HepG2 (cell line): ENCODE results near the gene C12orf56. TPM values are rescaled to one million over a fixed set of nuclear protein-coding genes. Genes with fewer than 3 reads are reported as not detected.
A peak's percentile ranks its signal among the peaks of the same experiment; 100 is the strongest.

Source experiments
- ATAC-seq: fragments of 200-7000 bp; cut with Tn5 transposase; 3 replicates; pipeline ENCODE4 v1.9.1; 2020; ENCODE audit warnings: mild to moderate bottlenecking, moderate library complexity
- BruUV-seq: library from RNA; stranded (reverse); fragments of 400-500 nt; replicated peaks from 2 replicates; lab custom pipeline; 2021; lab: Mats Ljungman, UMichigan
- CTCF ChIA-PET: fragments of 300-600 bp; formaldehyde crosslinking; extraction: SDS; loops from one replicate; lab custom pipeline; 2021; ENCODE audit warnings: low total read pairs, inconsistent platforms, low intra/inter-chr PET ratio; lab: Yijun Ruan, JAX
- POLR2A ChIA-PET: fragments of 350-600 bp; sonication (Branson Sonifier 250); formaldehyde crosslinking; loops from one replicate; lab custom pipeline; 2020; ENCODE audit warnings: antibody characterized with exemption, inconsistent platforms; lab: Yijun Ruan, JAX
- DNase-seq: peaks from one replicate; pipeline ENCODE4 v3.0.0-alpha.2; 2015; ENCODE audit warnings: low spot score
- FAIRE-seq: peaks from 3 replicates; lab custom pipeline; 2011; peaks lifted over from hg19 to GRCh38; lab: Jason Lieb, UNC
- H2AFZ ChIP-seq: one replicate; pipeline ENCODE4 v1.6.1; 2011; ENCODE audit warnings: low read length, inconsistent platforms
- H3K27ac ChIP-seq: fragments of 300-600 bp; 3 replicates; pipeline ENCODE4 v1.8.0; 2011; ENCODE audit warnings: mixed run types, mild to moderate bottlenecking, mixed read lengths, low read length, inconsistent platforms; ENCODE audit not compliant: insufficient read depth; ENCODE audit errors: extremely low read length
- H3K27me3 ChIP-seq, 2 experiments: fragments of 200-600 bp in 1 of 2; 2 replicates in 1 of 2; 3 replicates in 1 of 2; pipeline versions ENCODE4 v1.6.0 to v1.8.0; 2011; ENCODE audit warnings: low read length in 2 of 2, mild to moderate bottlenecking in 2 of 2, moderate library complexity in 2 of 2, inconsistent platforms in 1 of 2; ENCODE audit not compliant: insufficient read depth in 2 of 2, control insufficient read depth in 1 of 2
- H3K36me3 ChIP-seq, 2 experiments: fragments of 200-600 bp in 1 of 2; replicated peaks in 1 of 2; 2 replicates in 1 of 2; 3 replicates in 1 of 2; pipeline versions ENCODE4 v1.5.1 to v1.8.0; 2011; ENCODE audit warnings: low read length in 2 of 2, inconsistent platforms in 1 of 2; ENCODE audit not compliant: insufficient read depth in 2 of 2, control insufficient read depth in 1 of 2
- H3K4me1 ChIP-seq: 2 replicates; pipeline ENCODE4 v1.5.1; 2012; ENCODE audit warnings: low read length, inconsistent platforms; ENCODE audit not compliant: insufficient read depth
- H3K4me2 ChIP-seq: 2 replicates; pipeline ENCODE4 v1.6.0; 2011; ENCODE audit warnings: low read depth, low read length, inconsistent platforms
- H3K4me3 ChIP-seq, 3 experiments: fragments of 200-600 bp in 1 of 3; sonication (generic), shearing (Covaris generic) in 1 of 3; replicated peaks in 1 of 3; 2 replicates each; pipeline ENCODE4 v1.5.1; 2011 to 2016; ENCODE audit warnings: low read length in 3 of 3, inconsistent platforms in 2 of 3, low read depth in 2 of 3, mild to moderate bottlenecking in 2 of 3, control low read depth in 1 of 3, mixed read lengths in 1 of 3; ENCODE audit not compliant: insufficient read depth in 1 of 3
- H3K79me2 ChIP-seq: one replicate; pipeline ENCODE4 v1.6.1; 2011; ENCODE audit warnings: low read length, inconsistent platforms; ENCODE audit not compliant: insufficient read depth
- H3K9ac ChIP-seq: 2 replicates; pipeline ENCODE4 v1.6.0; 2011; ENCODE audit warnings: mild to moderate bottlenecking, low read depth, low read length, inconsistent platforms; ENCODE audit not compliant: insufficient read depth
- H3K9me3 ChIP-seq: 2 replicates; pipeline ENCODE4 v1.5.1; 2012; ENCODE audit warnings: mild to moderate bottlenecking, low read length
- H4K20me1 ChIP-seq: 2 replicates; pipeline ENCODE4 v1.6.0; 2011; ENCODE audit warnings: inconsistent platforms, mild to moderate bottlenecking, low read length, moderate library complexity; ENCODE audit not compliant: insufficient read depth
- IKZF4 ChIP-seq: sonication (generic); formaldehyde crosslinking; IDR thresholded peaks from 2 replicates; pipeline ENCODE4 v1.5.1; 2020; ENCODE audit warnings: borderline replicate concordance, mild to moderate bottlenecking, low read depth, missing genetic modification reagents; ENCODE audit errors: not compliant biosample characterization
- JUNB ChIP-seq: sonication (generic); formaldehyde crosslinking; IDR thresholded peaks from 2 replicates; pipeline ENCODE4 v1.8.0; 2022; ENCODE audit warnings: missing genetic modification reagents, mild to moderate bottlenecking, borderline replicate concordance
- MTA3 ChIP-seq: sonication (generic); formaldehyde crosslinking; IDR thresholded peaks from 2 replicates; pipeline ENCODE4 v1.4.0; 2020; ENCODE audit warnings: missing genetic modification reagents
- NPAS2 ChIP-seq: sonication (generic); formaldehyde crosslinking; IDR thresholded peaks from 2 replicates; pipeline ENCODE4 v1.8.0; 2022; ENCODE audit warnings: mild to moderate bottlenecking, missing genetic modification reagents, borderline replicate concordance
- RBAK ChIP-seq: sonication (generic); formaldehyde crosslinking; IDR thresholded peaks from 2 replicates; pipeline ENCODE4 v1.5.1; 2020; ENCODE audit warnings: mild to moderate bottlenecking, missing genetic modification reagents
- SMAD9 ChIP-seq: sonication (generic); formaldehyde crosslinking; IDR thresholded peaks from 2 replicates; pipeline ENCODE4 v1.5.1; 2020; ENCODE audit warnings: mild to moderate bottlenecking, missing genetic modification reagents
- TEAD3 ChIP-seq: optimal IDR thresholded peaks from 2 replicates; pipeline ENCODE3; 2016; ENCODE audit warnings: borderline replicate concordance
- ZNF121 ChIP-seq: sonication (generic); formaldehyde crosslinking; IDR thresholded peaks from 2 replicates; pipeline ENCODE4 v1.5.0; 2020; ENCODE audit warnings: mild to moderate bottlenecking, missing genetic modification reagents
- ZNF543 ChIP-seq: sonication (generic); formaldehyde crosslinking; IDR thresholded peaks from 2 replicates; pipeline ENCODE4 v1.4.0; 2020; ENCODE audit warnings: mild to moderate bottlenecking, missing genetic modification reagents
- ZNF567 ChIP-seq: sonication (generic); formaldehyde crosslinking; IDR thresholded peaks from 2 replicates; pipeline ENCODE4 v1.8.1; 2023; ENCODE audit warnings: mild to moderate bottlenecking, missing genetic modification reagents, borderline replicate concordance
- WGBS: methylation state at CpG from one replicate; pipeline ENCODE4 v1.1.6; 2017; ENCODE audit warnings: low lambda C conversion rate; 5-methylcytosine and 5-hydroxymethylcytosine counted together
- in situ Hi-C: cut with HindIII; loops from 2 replicates; pipeline ENCODE4 v1.10.0; 2017; ENCODE audit warnings: low pct_unique_long_range_greater_than_20kb; ENCODE audit not compliant: extremely low pct_ligation_motif_present
- intact Hi-C: fragments of 100-400 bp; cut with micrococcal nuclease; formaldehyde crosslinking; loops from one replicate; pipeline ENCODE4 v1.10.0; 2022; ENCODE audit not compliant: unreplicated experiment
- polyA plus RNA-seq, 8 experiments: library from polyadenylated mRNA; depleted of rRNA in 3 of 8; stranded (reverse) in 7 of 8; unstranded in 1 of 8; fragments of >200 nt; fragmentation: Illumina TruSeq in 4 of 8; extraction: Trizol in 4 of 8; gene quantifications; 2 replicates each; pipeline versions ENCODE4 v1.2.1 to v1.2.3, GENCODE V29; 2011 to 2016; ENCODE audit warnings: low read depth in 4 of 8, missing spikeins in 1 of 8, mixed read lengths in 1 of 8; ENCODE audit not compliant: insufficient read depth in 1 of 8
- total RNA-seq, 5 experiments: library from RNA; depleted of rRNA; stranded (reverse); fragments of >200 nt; fragmentation: Illumina TruSeq; extraction: Trizol; gene quantifications; 2 replicates each; pipeline ENCODE4 v1.2.3, GENCODE V29; 2016; ENCODE audit warnings: low read depth in 1 of 5

Gene C12orf56
- total and polyA plus RNA-seq, 2 of the 13 experiments (the other 11 are each of a cell fraction or from before 2014, with no cell fraction given): 0.07 TPM; not detected in 1

DNA sequence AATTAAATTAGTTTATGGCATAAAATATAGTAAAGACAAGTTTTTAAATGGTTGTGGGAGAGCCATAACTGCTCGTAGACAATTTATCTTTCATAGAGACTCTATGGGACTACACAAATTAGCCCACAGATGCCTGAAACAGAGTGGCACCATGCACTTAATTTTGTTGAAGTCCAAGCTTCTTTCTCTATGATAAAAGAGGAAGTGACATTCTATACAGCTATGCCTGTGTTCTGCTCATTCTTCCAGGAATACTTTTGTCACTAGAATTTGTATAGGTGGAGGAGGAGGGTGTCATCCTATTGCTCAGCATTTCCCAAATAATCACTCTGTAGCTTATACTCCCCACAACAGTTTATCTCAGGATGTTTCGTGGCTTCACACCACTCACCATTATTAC is 124.7 kb downstream of the C12orf56 start:
- Histone ChIP-seq H3K27me3 (peaks cover 0 to 12% of the 10 kb centered on the region in 2 experiments; a peak in 2 of 5 replicates), H3K9me3 (no peaks in the 10 kb centered on the region), H4K20me1 (no peaks in the 10 kb centered on the region), H3K79me2 (no peaks in the 10 kb centered on the region), H3K4me1 (no peaks in the 10 kb centered on the region), H3K4me2 (no peak overlapping the region), H3K4me3 (no peak overlapping the region), H2AFZ (no peak overlapping the region), H3K9ac (no peak overlapping the region), H3K36me3 (no peaks in the 10 kb centered on the region), H3K27ac (no peak overlapping the region)
- POLR2A ChIA-PET: no interaction called here
- FAIRE-seq: no peak
- in situ Hi-C loops (no loop called here), intact Hi-C loops (no loop called here)
- no peak for DNase-seq
- TF ChIP-seq NPAS2 (CRISPR knock-in tag): no peak
- TF ChIP-seq SMAD9 (CRISPR knock-in tag): no peak
- no peak for TF ChIP-seq MTA3 (CRISPR knock-in tag)
- no peak for TF ChIP-seq RBAK (CRISPR knock-in tag)
- no peak for TF ChIP-seq ZNF543 (CRISPR knock-in tag)
- TF ChIP-seq JUNB (CRISPR knock-in tag): no peak
- TF ChIP-seq TEAD3 (CRISPR knock-in tag): no peak
- CTCF ChIA-PET: no interaction called here
- WGBS: 1% methylated on average over 2 of the region's 2 CpGs
- BruUV-seq: no TSS peak
- no peak for ATAC-seq

DNA sequence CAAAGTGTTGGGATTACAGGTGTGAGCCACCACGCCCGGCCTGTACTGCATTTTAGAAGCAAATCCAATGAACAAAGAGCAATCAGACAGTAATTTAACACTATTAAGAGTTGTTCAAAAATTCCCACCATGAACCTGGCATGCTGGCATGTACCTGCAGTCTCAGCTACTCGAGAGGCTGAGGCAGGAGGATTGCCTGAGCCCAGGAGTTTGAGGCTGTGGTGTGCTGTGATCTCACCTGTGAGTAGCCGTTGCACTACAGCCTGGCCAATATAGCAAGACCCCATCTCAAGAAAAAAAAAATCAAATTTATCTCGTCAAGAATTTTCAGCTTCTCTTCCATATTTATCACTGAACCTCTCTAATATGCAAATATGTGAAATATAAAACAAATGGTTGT is 128.7 kb downstream of the C12orf56 start:
- ATAC-seq: no peak
- Histone ChIP-seq H4K20me1 (no peaks in the 10 kb centered on the region), H3K27me3 (peaks cover 0 to 7% of the 10 kb centered on the region in 2 experiments; a peak in 1 of 5 replicates), H3K4me1 (no peaks in the 10 kb centered on the region), H3K4me2 (no peak overlapping the region), H3K9ac (no peak overlapping the region), H2AFZ (no peak overlapping the region), H3K27ac (no peak overlapping the region), H3K4me3 (no peak overlapping the region), H3K79me2 (no peaks in the 10 kb centered on the region), H3K36me3 (no peaks in the 10 kb centered on the region), H3K9me3 (no peaks in the 10 kb centered on the region)
- intact Hi-C loops (no loop called here), in situ Hi-C loops (no loop called here)
- ChIA-PET CTCF (no interaction called here), POLR2A (no interaction called here)
- 34% methylated on average over 5 of the region's 5 CpGs for WGBS
- FAIRE-seq: no peak
- DNase-seq: no peak
- BruUV-seq: no TSS peak
- TF ChIP-seq IKZF4 (CRISPR knock-in tag): no peak
- TF ChIP-seq ZNF121 (CRISPR knock-in tag): peak; percentile 57
- TF ChIP-seq ZNF567 (CRISPR knock-in tag): no peak
- TF ChIP-seq, all 625 proteins: peak for 1
